NCI-H2196 treated with DMSO at 0.1 percent for 48 hours (cell line): ENCODE results near the gene ICA1.
"Not testable (repeated sequence)": the region's sequence is repeated elsewhere in the genome, so short reads cannot be mapped to it uniquely, and the experiment has no call there.

Source experiments
- DNase-seq: peaks from one replicate; lab custom pipeline; 2025; ENCODE audit not compliant: unreplicated experiment; lab: John Stamatoyannopoulos, UW

ICA1 gene

GRCh38 chr7:8109196-8110022 is 152.6 kb downstream of the ICA1 start:
- DNase-seq = no peak

GRCh38 chr7:8105449-8106095 is 156.4 kb downstream of the ICA1 start:
- DNase-seq = no peak

GRCh38 chr7:8103282-8103681 is 158.7 kb downstream of the ICA1 start:
- no peak for DNase-seq

DNA sequence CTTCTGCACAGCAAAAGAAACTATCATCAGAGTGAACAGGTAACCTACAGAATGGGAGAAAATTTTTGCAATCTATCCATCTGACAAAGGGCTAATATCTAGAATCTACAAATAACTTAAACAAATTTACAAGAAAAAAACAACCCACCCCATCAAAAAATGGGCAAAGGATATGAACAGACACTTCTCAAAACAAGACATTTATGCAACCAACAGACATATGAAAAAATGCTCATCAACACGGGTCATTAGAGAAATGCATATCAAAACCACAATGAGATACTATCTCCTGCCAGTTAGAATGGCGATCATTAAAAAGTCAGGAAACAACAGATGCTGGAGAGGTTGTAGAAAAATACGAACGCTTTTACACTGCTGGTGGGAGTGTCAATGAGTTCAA is 160.7 kb downstream of the ICA1 start:
- not testable (repeated sequence) for DNase-seq

GRCh38 chr7:8094164-8095140 is 167.5 kb downstream of the ICA1 start:
- DNase-seq = no peak

DNA sequence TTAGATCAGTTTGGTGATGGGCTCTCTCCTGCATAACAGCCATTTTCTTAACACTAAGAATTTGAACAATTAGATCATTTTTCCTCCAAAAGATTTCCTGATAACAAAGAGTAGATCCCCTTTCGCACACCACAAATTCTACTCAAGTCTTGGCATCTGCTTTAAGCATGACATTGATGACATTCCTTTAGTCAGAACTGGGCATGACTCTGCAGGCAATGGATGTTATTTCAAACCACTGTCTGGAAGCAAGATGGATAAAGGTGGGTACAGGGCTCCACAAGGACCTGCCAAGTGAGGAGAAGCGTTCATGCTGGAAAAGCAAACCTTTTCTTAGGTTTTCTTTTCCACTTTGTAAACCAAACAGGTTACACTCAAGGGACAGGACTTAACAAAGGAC is 169.8 kb downstream of the ICA1 start:
- DNase-seq = no peak

DNA sequence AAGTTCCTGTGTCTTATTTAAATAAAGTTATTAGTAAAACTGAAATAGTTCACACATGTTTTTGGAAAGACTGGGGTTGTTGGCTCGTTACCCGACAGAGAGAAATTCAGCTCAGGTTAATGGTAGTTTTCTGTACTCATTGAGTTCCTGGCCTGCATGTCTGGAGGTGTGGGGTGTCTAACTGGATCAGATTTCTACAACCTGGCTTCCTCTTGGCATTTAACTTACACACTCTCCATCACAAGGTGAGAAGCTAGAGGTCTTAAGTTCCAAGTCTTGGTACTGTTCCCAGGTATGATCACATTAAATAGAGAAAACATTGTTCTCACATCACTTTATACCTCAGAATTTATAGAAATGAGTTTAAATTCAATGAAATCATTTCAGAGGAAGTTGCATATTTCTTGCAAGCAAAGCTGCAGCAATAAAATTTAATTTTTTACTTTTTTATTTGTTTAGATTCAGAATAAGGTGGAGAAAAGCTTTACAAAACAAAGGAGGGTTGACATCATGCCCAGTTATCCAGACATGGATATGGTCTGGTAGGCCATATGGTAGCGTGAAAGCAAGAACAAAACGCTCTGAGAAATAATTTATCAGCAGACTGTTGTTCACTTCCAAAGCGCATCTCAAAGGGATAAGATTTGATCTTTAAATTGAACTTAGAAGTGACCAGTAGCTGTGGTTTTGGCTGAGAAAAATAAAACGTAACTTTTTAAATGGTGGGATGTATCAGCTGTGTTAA is 172.8 kb downstream of the ICA1 start:
- no peak for DNase-seq

DNA sequence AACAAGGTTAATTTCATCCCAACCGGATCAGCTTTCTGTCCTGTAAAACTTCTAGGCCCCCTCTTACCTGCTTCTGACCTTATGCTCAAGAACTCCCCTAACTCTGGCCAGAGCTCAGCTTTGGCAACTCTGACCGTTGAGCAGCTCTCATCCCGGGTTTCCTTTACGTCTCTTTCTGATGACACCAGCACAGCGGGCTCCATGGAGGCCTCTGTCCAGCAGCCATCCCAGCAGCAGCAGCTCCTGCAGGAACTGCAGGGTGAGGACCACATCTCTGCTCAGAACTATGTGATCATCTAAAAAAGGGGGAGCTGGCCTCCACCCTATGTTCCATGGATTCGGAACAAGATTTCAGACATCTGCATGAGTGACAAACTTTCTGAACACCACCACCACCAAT is 175.7 kb downstream of the ICA1 start:
- no peak for DNase-seq

- DNase-seq = no peak
Observed at GRCh38 chr7:8085420-8085819, 176.5 kb downstream of the ICA1 start.

DNA sequence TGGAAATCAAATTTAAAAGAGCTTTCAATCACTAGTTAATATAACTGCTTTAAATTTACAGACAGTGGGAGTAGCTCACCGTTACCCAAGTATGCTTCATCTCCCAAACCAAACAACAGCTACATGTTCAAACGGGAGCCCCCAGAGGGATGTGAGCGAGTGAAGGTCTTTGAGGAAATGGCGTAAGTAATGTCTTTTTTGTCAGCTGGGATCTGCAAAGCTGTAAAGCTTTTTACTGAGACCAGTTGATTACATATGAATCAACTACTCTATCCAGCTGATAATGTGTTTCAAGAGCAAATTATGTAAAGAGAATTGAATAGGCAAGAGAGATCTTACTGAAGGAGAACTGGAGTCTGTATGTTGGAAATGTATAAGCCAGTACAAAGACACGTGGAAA is 177.1 kb downstream of the ICA1 start:
- no peak for DNase-seq

GRCh38 chr7:8082762-8083161 is 179.2 kb downstream of the ICA1 start:
- no peak for DNase-seq

- DNase-seq = no peak
Observed at GRCh38 chr7:8078418-8078817, 183.5 kb downstream of the ICA1 start.

GRCh38 chr7:8070451-8071180 is 191.4 kb downstream of the ICA1 start:
- no peak for DNase-seq

DNA sequence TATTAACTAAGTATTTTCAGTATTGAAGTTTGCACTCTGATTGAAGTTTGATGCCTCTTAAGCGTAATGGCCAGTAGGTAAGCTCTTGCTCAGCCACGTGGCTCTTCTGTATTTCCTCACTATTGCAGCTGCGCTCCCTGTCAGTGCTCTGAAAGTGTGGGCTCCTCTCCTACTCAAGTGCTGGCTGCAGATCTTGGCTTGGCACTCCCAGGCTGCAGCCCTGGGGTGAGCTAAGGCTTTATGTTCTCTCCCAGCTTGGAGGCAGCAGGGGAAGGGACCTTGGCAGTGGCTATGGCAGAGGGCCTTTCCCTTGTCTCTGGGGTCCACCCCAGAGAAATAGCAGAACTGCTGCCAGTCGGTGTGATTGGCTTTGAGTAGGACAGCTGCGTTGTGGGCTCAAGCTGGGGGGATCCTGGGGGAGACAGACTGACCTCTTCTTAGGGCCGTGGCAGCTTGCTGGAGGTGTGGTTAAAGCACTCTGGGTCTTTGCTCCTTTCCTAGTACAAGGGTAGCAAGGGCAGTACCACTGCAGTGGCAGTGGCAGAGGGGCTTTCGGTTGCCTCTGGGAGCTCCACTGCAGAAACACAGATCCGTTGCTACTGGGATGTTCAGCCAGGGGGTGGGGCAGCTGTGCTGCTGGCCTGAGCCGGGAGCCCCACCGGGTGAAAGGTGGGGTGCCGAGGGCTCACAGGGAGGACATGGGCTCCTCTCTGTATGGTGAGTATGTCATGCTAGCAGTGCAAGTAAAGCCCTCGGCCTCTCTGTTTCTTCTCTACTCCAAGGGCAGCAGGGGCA is 192.9 kb downstream of the ICA1 start:
- DNase-seq = no peak

DNA sequence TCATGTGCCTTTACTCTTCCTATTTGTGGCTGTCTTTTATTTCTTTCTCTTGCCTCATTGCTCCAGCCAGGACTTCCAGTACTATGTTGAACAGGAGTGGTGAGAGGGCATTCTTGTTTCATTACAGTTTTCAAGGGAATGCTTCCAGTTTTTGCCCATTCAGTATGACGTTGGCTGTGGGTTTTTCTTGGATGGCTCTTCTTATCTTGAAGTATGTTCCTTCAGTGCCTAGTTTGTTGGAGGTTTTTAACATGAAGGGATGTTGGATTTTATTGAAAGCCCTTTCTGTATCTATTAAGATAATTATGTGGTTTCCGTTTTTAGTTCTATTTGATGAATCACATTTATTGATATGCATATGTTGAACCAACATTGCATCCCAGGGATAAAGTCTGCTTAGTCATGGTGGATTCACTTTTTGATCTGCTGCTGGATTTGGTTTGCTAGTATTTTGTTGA is 196.6 kb downstream of the ICA1 start:
- DNase-seq = no peak

- DNase-seq = no peak
Observed at GRCh38 chr7:8064828-8065227, 197.1 kb downstream of the ICA1 start.

- DNase-seq = no peak
Observed at GRCh38 chr7:8063706-8064297, 198.2 kb downstream of the ICA1 start.

DNA sequence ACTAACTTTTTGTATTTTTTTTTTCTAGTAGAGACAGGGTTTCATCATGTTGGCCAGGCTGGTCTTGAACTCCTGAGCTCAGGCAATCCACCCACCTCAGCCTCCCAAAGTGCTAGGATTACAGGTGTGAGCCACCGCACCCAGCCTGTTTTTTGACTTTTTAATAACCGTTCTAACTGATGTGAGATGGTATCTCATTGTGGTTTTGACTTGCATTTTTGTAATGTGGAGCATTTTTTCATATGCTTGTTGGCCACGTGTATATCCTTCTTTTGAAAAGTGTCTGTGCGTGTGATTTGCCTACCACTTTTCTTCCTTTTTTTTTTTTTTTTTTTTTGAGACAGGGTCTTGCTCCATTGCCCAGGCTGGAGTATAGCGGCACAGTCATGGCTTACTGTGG is 198.7 kb downstream of the ICA1 start:
- DNase-seq = not testable (repeated sequence)
